ENCODE measurements around the gene SEPTIN6.
A peak's percentile ranks its signal among the peaks of the same experiment; 100 is the strongest.

Gene SEPTIN6

DNA sequence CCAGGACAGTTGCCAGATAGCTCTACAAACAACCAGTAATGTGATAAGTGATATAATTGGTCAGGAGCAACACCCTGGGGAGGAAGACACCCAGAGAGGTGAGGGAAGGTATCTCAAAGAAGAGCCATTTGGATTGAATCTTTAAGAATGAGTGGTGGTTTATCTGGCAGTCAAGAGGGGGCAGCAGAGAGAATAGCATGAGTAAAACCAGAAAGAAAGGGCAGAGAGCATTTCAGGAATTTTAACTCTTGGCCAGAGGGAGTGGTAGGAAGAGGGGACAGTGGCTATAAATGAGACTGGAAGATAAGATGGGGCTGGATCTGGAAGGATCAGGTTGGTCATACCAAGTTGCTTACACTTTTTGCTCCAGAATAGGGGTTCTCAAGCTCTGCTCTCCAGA, 5.9 kb upstream of the SEPTIN6 start:
- Histone ChIP-seq H3K36me3 (replicated peaks) (no peaks in the 10 kb centered on the region), H3K9me3 (no peaks in the 10 kb centered on the region), H3K4me1 (peaks cover 1% of the 10 kb centered on the region; the same call in 1 of the 2 replicates), H3K4me3 (no peak overlapping the region), H3K27me3 (ENCODE audit: low read depth) (no peaks in the 10 kb centered on the region)
- in situ Hi-C loops (cut with MboI; ENCODE audit: low sequenced_read_pairs) = no loop called here
- peak; percentile 66 to 78 for DNase-seq (ENCODE audit: low spot score in 2 of 2)

DNA sequence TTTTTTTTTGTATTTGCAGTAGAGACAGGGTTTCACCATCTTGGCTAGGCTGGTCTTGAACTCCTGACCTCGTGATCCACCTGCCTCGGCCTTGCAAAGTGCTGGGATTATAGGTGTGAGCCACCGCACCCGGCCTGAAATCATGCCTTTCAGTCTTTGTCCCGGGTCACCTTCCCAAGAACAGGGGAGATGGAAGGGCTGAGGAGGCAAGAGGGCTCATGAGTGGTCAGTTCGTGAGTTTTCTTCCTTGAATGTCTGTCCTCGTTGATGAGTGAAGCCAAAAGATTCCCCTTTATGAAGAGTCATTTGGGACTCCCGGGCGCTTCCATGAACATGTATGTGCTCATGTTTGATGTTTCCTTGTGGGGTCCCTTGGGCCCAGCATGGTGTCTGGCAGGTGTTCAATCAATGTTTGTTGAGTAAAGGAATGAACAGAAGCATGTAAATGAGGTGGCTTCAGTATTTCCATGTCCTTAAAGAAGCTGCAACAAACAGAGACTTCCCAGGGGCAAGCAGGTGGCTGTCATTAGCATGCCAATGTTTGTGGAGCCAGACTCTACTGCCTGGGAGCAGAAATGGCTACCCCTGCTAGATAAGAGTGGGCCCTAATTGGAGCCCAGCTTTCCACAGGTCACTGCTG, 3.4 kb upstream of the SEPTIN6 start:
- DNase-seq (ENCODE audit: low spot score in 2 of 2) = no peak
- in situ Hi-C loops (cut with MboI; ENCODE audit: low sequenced_read_pairs) = no loop called here
- Histone ChIP-seq H3K4me1 (peaks cover 8% of the 10 kb centered on the region), H3K27me3 (ENCODE audit: low read depth) (no peaks in the 10 kb centered on the region), H3K9me3 (no peaks in the 10 kb centered on the region), H3K36me3 (replicated peaks) (no peaks in the 10 kb centered on the region), H3K4me3 (no peak overlapping the region)

DNA sequence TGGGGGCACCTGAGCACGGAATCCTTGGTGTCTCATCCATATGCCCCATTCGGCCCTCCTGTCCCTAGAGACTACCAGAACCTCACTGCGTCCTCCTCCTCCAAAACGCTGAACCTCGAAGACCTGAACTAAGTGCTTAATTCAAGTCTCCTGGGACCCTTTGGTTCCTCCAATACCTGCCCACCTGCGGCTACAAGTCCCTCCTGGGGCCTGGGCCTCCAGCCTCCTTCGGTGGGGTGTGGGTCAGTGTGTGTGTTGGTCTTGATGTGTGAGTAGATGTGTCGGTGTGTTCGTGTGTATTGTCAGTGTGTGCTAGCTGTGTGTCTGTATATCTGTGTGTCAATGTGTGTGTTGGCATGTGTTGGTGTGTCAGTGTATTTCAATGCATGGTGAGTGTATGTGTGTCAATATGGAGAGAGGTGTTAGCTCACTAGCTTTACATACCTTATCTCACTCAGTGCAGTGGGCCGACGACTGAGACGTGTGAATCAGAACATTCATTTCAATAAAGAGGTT, 2.6 kb upstream of the SEPTIN6 start:
- Histone ChIP-seq H3K36me3 (replicated peaks) (no peaks in the 10 kb centered on the region), H3K4me1 (peaks cover 16% of the 10 kb centered on the region), H3K9me3 (no peaks in the 10 kb centered on the region), H3K27me3 (ENCODE audit: low read depth) (no peaks in the 10 kb centered on the region), H3K4me3 (no peak overlapping the region)
- in situ Hi-C loops (cut with MboI; ENCODE audit: low sequenced_read_pairs) = no loop called here
- no peak for DNase-seq (ENCODE audit: low spot score in 2 of 2)

DNA sequence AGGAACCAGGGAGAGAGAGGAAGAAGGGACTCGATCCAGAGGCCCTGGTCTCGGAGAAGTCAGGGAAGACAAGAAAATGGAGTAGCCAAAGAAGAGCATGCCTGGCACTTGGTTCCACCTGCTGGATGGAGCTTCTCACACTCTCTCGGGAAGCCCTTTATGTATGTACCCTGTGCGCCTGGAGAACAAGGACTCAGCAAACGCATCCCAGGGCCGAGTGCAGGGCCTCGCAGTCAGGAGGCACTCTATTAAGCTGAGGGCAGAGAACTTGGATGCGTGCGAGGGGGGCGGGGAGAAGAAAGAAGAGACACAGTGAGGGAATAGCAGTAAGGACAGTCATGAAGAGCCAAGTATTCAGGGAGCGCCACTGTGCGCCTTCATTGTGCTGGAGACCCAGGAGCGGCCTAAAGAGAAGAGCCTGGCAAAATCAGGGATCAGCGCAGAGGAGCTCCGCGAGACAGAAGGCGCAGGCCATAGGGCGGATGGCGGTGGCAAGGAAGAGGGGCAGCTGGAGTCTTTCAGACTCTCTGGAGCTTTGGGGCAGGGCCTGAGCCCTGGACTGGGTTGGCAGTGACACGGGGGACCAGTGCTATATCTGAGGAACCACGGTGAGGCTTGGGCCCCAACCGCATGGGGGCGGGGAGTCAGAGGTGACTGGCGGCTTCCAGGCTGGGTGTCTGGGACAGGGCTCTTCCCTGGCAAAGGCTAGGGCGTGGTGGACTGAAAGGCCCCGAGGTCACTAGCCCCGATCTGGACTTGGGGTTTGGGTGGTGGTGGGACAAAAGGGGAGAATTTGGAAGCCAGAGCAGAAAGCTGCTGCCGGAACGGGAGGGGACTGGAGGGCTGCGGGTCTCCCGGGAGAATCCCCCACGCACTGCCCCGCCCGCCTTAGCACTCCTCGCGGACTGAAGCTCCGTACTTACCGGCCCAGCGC, 1.9 kb upstream of the SEPTIN6 start:
- H3K36me3 ChIP-seq (replicated peaks) = no peaks in the 10 kb centered on the region
- no peak for DNase-seq (ENCODE audit: low spot score in 2 of 2)
- H3K27me3 ChIP-seq (ENCODE audit: low read depth) = no peaks in the 10 kb centered on the region
- H3K4me3 ChIP-seq = no peak overlapping the region
- H3K4me1 ChIP-seq = peaks cover 19% of the 10 kb centered on the region
- in situ Hi-C loops (cut with MboI; ENCODE audit: low sequenced_read_pairs) = no loop called here
- no peaks in the 10 kb centered on the region for H3K9me3 ChIP-seq

DNA sequence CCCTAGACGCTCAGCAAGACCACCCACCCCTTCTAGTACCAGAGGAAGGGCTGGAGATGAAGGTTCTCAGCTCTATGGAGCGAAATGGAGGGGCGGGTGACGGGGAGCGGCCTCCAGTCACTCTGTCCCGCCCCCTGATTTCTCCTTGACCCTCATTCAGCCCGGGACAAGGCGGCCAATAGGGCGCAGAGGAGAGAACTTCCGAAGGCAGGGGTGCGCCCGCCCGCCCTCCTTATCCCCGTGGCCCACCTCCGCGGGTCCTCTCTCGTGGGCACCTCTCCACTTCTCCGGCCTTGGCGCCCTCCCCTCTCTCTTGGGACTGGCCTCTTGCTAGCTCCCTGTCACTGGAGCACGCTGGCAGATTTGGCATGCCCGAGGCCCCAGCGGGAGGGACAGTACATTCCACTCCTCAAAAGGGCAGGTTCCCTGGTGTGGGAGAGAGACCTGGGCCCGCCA, 1.1 kb upstream of the SEPTIN6 start:
- no peaks in the 10 kb centered on the region for H3K36me3 ChIP-seq (replicated peaks)
- peaks cover 19% of the 10 kb centered on the region for H3K4me1 ChIP-seq
- no peaks in the 10 kb centered on the region for H3K27me3 ChIP-seq (ENCODE audit: low read depth)
- in situ Hi-C loops (cut with MboI; ENCODE audit: low sequenced_read_pairs) = no loop called here
- no peaks in the 10 kb centered on the region for H3K9me3 ChIP-seq
- DNase-seq (ENCODE audit: low spot score in 2 of 2) = peak in 1 of 2 experiments; percentile 40
- peak overlapping the region; percentile 97 for H3K4me3 ChIP-seq

DNA sequence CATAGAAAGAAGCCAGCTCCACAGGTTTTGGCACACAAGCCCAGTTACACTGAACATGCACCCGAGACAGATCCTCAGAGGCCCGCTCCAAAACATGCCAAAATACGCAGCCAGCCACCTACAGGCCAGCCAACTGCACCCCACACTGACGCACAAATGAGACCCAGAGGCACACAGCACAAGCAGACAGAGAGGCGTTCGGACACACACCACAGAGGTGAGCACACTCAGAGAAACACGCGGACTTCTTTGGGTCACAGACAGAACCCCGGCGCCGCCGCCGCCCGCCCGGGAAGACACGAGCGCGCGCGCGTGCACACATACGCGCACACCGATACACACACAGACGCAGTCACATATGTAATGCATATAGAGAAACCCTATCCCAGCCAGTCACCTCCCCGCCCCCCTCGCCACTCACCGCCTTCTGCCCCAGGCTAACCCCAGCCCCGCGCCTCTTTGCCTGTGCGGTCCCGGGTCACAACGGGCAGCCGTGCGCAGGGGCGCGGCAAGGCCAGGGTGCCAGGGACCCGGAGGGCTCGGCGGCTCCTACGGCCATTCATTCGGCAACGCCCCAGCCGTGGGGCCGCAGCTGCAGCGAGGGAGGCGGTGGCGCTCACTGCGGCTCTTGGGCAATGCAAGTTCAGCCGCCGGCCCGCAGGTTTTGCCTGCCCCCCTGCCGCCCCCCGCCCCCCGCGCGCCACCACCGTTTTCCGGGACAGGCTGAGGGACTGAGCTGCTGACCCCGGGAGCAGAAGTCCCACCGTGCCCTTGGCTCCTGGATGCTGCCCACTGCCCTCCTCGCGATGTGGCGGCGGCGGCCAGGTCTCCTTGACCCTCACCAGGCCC, 553 bp downstream of the SEPTIN6 start:
- in situ Hi-C loops (cut with MboI; ENCODE audit: low sequenced_read_pairs) = no loop called here
- DNase-seq (ENCODE audit: low spot score in 2 of 2) = peak; percentile 63 to 84
- no peaks in the 10 kb centered on the region for H3K9me3 ChIP-seq

DNA sequence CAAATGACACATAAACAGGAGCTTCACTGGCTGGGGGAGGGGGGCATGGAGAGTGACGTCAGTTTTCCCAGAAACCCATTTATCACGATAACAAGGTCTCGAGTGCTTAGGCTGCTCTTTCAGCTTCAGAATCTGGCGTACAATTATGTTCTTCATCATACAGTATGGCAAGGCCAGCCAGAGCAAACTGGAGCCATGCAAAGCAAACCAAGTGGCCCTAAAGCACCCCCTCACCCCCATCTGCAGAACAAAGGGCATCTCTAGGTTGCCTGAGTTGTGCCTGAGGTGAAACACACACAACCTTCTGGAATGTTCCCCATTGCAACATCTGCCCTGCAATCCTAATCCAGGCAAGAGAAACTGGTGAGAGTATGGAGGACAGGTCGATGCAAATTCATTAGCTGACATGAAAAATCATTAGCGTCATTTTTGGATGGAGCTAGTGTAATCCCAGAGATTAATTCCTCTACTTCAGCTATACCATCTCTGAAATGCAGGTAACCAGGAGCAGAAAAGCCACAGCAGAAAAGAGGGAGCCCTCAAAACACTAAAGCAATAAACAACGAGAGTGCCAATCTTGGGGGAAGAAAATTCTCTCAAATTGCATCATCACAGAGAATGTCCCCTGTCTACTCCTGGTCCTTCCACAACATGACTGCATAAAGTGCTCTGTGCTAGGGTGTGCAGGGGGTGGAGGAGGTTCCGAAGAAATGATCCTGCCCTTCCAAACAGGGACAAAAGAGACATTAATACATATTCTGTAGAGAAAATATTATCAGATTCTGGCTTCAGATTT, 1.8 kb downstream of the SEPTIN6 start:
- peaks cover 32% of the 10 kb centered on the region for H3K4me1 ChIP-seq
- H3K27me3 ChIP-seq (ENCODE audit: low read depth) = no peaks in the 10 kb centered on the region
- peak overlapping the region; percentile 97 for H3K4me3 ChIP-seq
- in situ Hi-C loops (cut with MboI; ENCODE audit: low sequenced_read_pairs) = no loop called here
- DNase-seq (ENCODE audit: low spot score in 2 of 2) = peak in 1 of 2 experiments; percentile 62
- H3K36me3 ChIP-seq (replicated peaks) = no peaks in the 10 kb centered on the region
- no peaks in the 10 kb centered on the region for H3K9me3 ChIP-seq

More for the DNA sequence above, 553 bp downstream of the SEPTIN6 start:
- H3K4me3 ChIP-seq = peak overlapping the region; percentile 97
- H3K4me1 ChIP-seq = peaks cover 25% of the 10 kb centered on the region
- H3K27me3 ChIP-seq (ENCODE audit: low read depth) = no peaks in the 10 kb centered on the region
- no peaks in the 10 kb centered on the region for H3K36me3 ChIP-seq (replicated peaks)

DNA sequence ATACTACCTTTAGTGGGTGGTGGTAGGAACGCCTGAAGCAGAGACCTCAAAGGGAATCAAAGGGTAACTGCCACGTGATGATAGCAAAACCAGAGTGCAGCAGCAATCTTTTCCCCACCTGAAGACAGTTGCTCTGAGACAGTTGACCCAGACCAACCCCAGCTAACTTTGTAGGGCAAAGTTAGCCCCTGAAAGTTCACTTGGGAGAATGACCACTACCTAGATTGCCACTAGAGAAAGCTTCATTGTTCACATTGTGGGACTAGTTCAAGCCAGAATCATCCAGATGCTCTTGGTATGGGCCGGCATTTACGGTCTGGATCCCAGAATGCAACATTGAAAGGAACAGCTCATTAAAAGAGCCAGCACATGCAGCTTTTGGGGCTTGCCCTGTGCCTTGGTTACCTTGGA, 4.1 kb downstream of the SEPTIN6 start:
- no peaks in the 10 kb centered on the region for H3K9me3 ChIP-seq
- no peak overlapping the region for H3K4me3 ChIP-seq
- DNase-seq (ENCODE audit: low spot score in 2 of 2) = no peak
- in situ Hi-C loops (cut with MboI; ENCODE audit: low sequenced_read_pairs) = no loop called here
- H3K36me3 ChIP-seq (replicated peaks) = no peaks in the 10 kb centered on the region
- H3K4me1 ChIP-seq = peaks cover 47% of the 10 kb centered on the region
- no peaks in the 10 kb centered on the region for H3K27me3 ChIP-seq (ENCODE audit: low read depth)

DNA sequence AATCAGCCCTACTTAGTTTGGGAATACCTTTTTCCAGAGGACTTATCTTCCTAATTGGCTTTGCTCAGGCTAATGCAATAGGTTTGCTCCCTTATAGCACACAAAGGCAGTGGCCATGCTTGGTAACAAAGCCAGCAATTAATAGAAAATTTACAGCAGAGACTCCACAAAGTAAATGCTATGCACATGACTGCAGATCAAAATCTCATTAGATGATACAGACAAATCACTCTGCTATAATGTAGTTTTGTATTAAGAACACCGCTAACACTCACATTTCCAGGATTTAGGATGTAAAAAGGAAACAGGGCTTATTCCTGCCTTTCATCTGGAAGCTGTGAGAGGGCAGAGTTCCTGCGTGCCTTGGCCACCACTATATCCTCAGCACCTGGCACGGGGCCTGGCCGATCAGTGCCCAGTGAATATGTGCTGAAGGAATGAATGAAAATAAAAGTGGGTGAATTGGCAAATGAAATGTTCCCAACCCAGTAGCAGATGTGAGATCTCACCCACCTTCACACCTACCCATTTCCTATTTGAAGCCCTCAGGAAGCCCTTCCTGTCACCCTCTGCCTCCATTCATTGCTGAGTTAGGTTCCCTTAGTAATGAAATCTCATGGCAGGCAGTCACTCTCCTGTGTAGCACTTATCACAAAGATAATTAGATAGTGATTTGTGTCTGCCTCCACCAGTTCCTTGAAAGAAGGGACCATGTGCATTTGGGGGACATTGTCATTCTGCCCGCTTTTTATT, 5.1 kb downstream of the SEPTIN6 start:
- Histone ChIP-seq H3K36me3 (replicated peaks) (no peaks in the 10 kb centered on the region), H3K9me3 (no peaks in the 10 kb centered on the region), H3K4me1 (peaks cover 44% of the 10 kb centered on the region), H3K27me3 (ENCODE audit: low read depth) (no peaks in the 10 kb centered on the region), H3K4me3 (no peak overlapping the region)
- in situ Hi-C loops (cut with MboI; ENCODE audit: low sequenced_read_pairs) = no loop called here
- DNase-seq (ENCODE audit: low spot score in 2 of 2) = no peak

DNA sequence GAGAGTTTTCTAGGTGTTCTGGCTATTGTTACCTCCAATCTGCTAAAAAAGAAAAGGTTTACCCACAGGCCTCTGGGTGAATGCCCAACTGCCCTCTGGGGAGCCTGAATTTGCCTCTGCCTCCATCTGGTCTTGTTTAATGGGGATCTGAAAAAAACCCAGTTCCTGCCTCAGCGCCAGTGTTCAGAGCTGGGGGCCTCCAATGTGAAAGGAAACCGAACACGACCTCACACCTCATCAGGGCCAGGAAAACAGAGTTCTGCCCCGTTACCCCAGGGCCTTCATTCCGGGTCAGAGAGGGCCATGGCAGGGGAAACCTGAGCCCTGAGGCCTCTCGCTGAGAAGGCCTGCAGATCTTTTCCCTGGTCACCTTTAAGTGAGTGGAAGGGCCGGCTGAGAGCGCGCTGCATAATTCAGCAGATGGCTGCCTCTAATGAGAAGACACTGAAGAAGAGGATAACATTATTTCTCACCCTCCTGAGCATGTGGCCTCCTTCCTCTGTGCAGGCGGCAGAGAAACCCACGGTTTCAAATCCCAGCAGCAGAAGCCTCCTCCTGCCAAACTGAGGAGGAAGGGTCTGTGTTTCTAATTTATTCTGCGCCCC, 6.8 kb downstream of the SEPTIN6 start:
- Histone ChIP-seq H3K4me1 (peaks cover 38% of the 10 kb centered on the region), H3K36me3 (replicated peaks) (no peaks in the 10 kb centered on the region), H3K9me3 (no peaks in the 10 kb centered on the region), H3K27me3 (ENCODE audit: low read depth) (no peaks in the 10 kb centered on the region), H3K4me3 (no peak overlapping the region)
- peak in 1 of 2 experiments; percentile 31 for DNase-seq (ENCODE audit: low spot score in 2 of 2)
- in situ Hi-C loops (cut with MboI; ENCODE audit: low sequenced_read_pairs) = no loop called here

DNA sequence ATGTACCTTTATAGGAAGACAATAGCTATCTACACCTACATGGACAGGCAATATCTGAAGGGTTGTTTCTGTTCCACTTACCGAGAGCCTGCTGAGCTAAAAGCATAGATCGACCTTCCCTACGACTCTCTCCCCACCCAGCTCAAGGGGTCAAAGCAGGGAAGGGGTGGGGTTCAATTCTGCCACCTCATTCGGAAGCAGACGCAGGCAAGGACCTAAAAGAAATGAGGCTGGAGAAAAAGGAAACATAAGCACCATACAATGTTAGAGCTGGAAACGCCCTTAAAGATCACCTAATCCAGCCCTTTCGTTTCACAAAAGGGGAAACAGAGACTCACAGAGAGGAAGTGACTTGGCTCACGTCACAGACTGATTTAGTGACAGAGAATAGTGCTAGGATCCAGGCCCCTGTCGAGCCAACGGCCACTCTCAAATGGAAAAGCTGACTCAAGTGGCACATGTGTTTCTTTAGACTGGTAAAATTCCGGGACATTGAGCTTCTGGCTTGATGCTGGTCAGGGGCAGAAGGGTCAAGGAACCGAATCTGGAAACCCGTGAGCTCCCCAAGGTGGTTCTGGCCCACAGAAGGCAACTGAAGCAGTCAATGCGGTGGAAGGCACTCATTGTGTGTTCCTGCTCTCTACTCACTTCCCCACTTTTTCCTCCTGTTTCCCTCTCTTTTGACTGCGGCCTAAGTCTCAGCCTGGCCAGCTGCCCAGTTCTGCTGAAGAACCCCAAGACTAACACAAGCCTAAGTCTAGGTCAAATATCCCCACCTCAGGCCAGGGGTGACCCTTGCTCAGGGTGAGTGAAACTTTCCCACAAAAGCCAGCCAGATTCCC, 7.5 kb downstream of the SEPTIN6 start:
- no peaks in the 10 kb centered on the region for H3K36me3 ChIP-seq (replicated peaks)
- in situ Hi-C loops (cut with MboI; ENCODE audit: low sequenced_read_pairs) = no loop called here
- no peaks in the 10 kb centered on the region for H3K27me3 ChIP-seq (ENCODE audit: low read depth)
- peaks cover 32% of the 10 kb centered on the region for H3K4me1 ChIP-seq
- no peak overlapping the region for H3K4me3 ChIP-seq
- H3K9me3 ChIP-seq = no peaks in the 10 kb centered on the region
- DNase-seq (ENCODE audit: low spot score in 2 of 2) = peak; percentile 24 to 52

All from HAP-1 (cell line).